Natural killer cell treated with Interleukin-12 subunit alpha and Interleukin-12 subunit beta and Interleukin-15 and Interleukin-18, amount 100 ng/mL, for 72 hours (primary cell): ENCODE data around the gene ZBTB12. TPM values are rescaled to one million over a fixed set of nuclear protein-coding genes. Genes with fewer than 3 reads are reported as not detected.
A peak's percentile ranks its signal among the peaks of the same experiment; 100 is the strongest.

Source experiments
- ATAC-seq, 2 donors: fragments of 150-1000 bp; cut with Tn5 transposase in 1 of 2; sonication (Bioruptor Pico), chemical (Tn5 transposase) in 1 of 2; 2 replicates each; pipeline ENCODE4 v1.10.0; 2021
- DNase-seq: peaks from one replicate; pipeline ENCODE4 v3.0.0; 2022; ENCODE audit warnings: low spot score
- H3K27ac Mint-ChIP-seq, 2 donors: 1 replicate in 1 of 2; 2 replicates in 1 of 2; pipeline ENCODE4 v1.8.0; 2022; ENCODE audit warnings: mixed read lengths in 2 of 2, mild to moderate bottlenecking in 1 of 2, moderate library complexity in 1 of 2
- H3K27me3 Mint-ChIP-seq, 2 donors: 1 replicate in 1 of 2; 2 replicates in 1 of 2; pipeline ENCODE4 v1.8.0; 2022; ENCODE audit warnings: mixed read lengths in 2 of 2
- H3K36me3 Mint-ChIP-seq: one replicate; pipeline ENCODE4 v1.8.0; 2022; ENCODE audit warnings: mixed read lengths
- H3K4me1 Mint-ChIP-seq, 2 donors: 1 replicate in 1 of 2; 2 replicates in 1 of 2; pipeline ENCODE4 v1.8.0; 2022; ENCODE audit warnings: low read depth in 2 of 2, mixed read lengths in 2 of 2, mild to moderate bottlenecking in 1 of 2
- H3K4me3 Mint-ChIP-seq: one replicate; pipeline ENCODE4 v1.8.0; 2022; ENCODE audit warnings: mixed read lengths
- H3K9me3 Mint-ChIP-seq: 2 replicates; pipeline ENCODE4 v1.8.0; 2022; ENCODE audit warnings: mixed read lengths
- total RNA-seq, 2 donors: library from RNA; stranded (reverse); gene quantifications; one replicate each; pipeline ENCODE4 v1.2.3, GENCODE V29; 2022

Gene ZBTB12
- total RNA-seq, 2 donors from 2014 or later: 1.4 to 2.9 TPM

DNA sequence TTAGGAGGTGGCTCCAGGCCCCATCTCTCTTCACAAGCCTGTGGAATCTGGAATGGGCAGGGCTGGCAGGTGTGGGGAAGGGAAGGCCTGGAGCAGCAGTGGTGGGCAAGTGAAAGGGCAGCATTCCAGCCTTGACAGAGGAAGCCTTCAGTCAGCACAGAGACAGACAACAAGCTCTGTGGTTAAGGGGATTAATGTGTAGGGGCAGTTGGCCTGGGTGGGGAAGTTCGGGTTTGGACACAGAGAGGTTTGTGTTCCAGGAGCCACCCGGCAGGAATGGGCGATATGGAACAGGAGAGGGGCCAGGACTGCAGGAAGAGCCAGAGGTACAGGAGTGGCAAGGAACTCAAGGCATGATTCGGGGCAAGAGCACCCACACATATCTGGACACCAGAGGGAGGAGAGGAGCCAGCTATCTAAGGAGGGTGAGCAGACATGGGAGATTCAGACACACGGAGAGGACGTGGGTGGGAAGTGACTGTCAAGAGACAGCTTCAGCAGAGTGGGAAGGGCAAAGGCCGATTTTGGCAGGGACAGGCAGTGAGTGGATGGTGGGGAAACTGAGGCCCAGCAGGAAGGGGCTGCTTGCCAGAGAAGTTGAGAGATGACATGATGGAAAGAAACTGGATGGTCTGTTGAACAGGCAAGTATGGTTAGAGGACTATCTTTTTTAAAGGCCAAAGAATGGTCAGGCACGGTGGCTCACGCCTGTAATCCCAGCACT lies 20.6 kb downstream of the ZBTB12 start:
- Mint-ChIP-seq H3K4me1 (no peaks in the 10 kb centered on the region), H3K4me3 (no peak overlapping the region), H3K9me3 (no peaks in the 10 kb centered on the region), H3K27me3 (no peaks in the 10 kb centered on the region), H3K36me3 (peaks cover 12% of the 10 kb centered on the region), H3K27ac (no peak overlapping the region)
- no peak for DNase-seq
- ATAC-seq: no peak

DNA sequence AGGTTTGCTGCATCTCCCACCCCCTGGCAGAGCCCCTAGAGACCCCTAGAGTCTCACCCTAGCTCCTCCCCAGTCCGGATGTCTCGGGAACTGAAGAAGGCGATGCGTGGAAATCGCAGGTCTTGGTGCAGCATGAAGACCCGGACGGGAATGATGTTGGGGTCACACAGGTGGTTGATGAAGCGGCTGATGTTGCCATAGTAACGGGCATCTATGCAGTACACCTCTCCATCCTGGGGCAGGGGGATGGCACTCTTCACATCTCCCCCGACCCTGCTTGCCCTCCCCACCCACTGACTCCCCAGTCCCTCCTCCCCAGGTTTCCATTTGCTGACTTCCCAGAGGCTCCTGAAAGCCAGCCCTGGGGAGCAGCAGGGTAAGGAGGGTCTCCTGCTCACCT lies 21.3 kb downstream of the ZBTB12 start:
- Mint-ChIP-seq H3K27ac (no peak overlapping the region), H3K4me1 (no peaks in the 10 kb centered on the region), H3K9me3 (no peaks in the 10 kb centered on the region), H3K4me3 (no peak overlapping the region), H3K36me3 (peaks cover 7% of the 10 kb centered on the region), H3K27me3 (no peaks in the 10 kb centered on the region)
- ATAC-seq (no peak), DNase-seq (no peak)

DNA sequence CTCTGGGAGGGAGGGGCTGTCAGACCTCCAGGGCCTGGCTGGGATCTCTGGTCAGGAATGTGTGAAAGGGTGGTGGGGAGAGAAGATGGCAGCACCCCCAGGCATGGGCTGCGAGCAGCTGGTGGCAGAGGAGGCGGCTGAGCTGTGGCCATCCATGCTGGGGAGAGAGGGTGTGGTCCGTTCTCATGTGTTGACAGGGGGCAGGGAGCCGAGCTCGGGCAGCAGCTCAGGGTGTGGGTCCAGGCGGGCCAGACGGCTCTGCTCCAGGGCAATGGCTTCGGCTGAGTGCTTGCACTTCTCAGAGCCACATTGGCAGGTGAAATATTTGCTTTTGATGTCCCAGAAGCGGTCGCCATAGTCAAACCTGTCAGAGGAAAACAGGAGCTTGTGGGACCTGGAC lies 22.0 kb downstream of the ZBTB12 start:
- no peak overlapping the region for H3K4me3 Mint-ChIP-seq
- no peaks in the 10 kb centered on the region for H3K9me3 Mint-ChIP-seq
- no peaks in the 10 kb centered on the region for H3K4me1 Mint-ChIP-seq
- DNase-seq (no peak), ATAC-seq (no peak)
- H3K27ac Mint-ChIP-seq: no peak overlapping the region
- H3K36me3 Mint-ChIP-seq: peaks cover 7% of the 10 kb centered on the region
- H3K27me3 Mint-ChIP-seq: no peaks in the 10 kb centered on the region

- Mint-ChIP-seq H3K27ac (no peak overlapping the region), H3K9me3 (no peaks in the 10 kb centered on the region), H3K27me3 (no peaks in the 10 kb centered on the region), H3K36me3 (peaks cover 7% of the 10 kb centered on the region), H3K4me1 (no peaks in the 10 kb centered on the region), H3K4me3 (no peak overlapping the region)
- DNase-seq (no peak), ATAC-seq (no peak)
These were observed 22.7 kb downstream of the ZBTB12 start for GRCh38 chr6:31879143-31879542.

DNA sequence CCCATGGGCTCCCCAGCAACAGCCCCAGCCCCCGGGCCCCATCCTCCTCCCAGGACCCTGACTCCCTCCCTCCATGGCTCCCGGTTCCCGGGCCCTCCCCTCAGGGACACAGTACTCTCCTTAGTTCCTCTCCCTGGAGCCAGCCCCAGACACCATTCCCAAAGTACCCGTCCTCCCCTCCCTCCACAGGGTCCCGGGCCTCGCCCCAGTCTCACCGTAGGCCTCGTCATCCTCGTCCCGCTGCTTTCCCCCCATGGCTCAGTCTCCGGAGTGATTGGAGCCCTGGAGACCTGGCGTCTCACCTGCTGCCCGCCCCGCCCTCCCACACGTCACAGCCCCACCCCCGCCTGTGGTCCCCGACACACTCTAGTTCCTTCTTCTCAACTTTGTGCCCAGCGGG lies 23.2 kb downstream of the ZBTB12 start, which contains the start of gene SLC44A4:
SLC44A4 (minus strand) TSS at position 272 of the 400 bp plus-strand sequence; CDS start at position 255, 17 bp downstream.
- Mint-ChIP-seq H3K4me3 (no peak within 1 kb of the TSS), H3K27me3 (no peaks in the 10 kb centered on the region), H3K27ac (no peak within 1 kb of the TSS), H3K4me1 (no peaks in the 10 kb centered on the region), H3K9me3 (no peaks in the 10 kb centered on the region), H3K36me3 (peaks cover 7% of the 10 kb centered on the region)
- DNase-seq (no peak), ATAC-seq (no peak)

DNA sequence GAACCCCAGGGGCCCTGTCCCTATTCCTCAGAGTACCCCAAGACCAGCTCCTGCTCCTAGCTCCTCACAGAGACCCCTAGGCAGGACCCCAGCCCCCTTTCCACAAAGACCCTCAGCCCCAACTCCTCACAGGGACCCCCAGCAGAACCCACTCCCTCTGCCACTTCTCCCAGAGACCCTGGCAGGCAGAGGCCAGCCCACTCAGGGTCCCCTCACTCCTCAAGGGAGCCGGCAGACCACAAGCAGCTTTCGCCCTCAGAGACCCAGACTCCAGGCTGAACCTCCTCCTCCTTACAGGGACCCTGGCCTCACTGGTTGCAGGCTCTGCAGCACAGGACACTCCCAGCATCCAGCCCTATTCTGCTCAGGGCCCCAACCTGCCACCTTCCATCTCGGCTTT lies 23.7 kb downstream of the ZBTB12 start:
- ATAC-seq (no peak), DNase-seq (no peak)
- Mint-ChIP-seq H3K27ac (no peak overlapping the region), H3K36me3 (peaks cover 7% of the 10 kb centered on the region), H3K4me1 (no peaks in the 10 kb centered on the region), H3K27me3 (no peaks in the 10 kb centered on the region), H3K9me3 (no peaks in the 10 kb centered on the region), H3K4me3 (no peak overlapping the region)

- Mint-ChIP-seq H3K27me3 (no peaks in the 10 kb centered on the region), H3K4me1 (no peaks in the 10 kb centered on the region), H3K4me3 (no peak overlapping the region), H3K27ac (no peak overlapping the region), H3K36me3 (peaks cover 7% of the 10 kb centered on the region), H3K9me3 (no peaks in the 10 kb centered on the region)
- ATAC-seq (no peak), DNase-seq (no peak)
These were observed 24.2 kb downstream of the ZBTB12 start for GRCh38 chr6:31877651-31878161.

GRCh38 chr6:31877125-31877650 lies 24.7 kb downstream of the ZBTB12 start:
- peaks cover 0 to under 1% of the 10 kb centered on the region in 2 donors for H3K27me3 Mint-ChIP-seq
- H3K4me3 Mint-ChIP-seq: no peak overlapping the region
- no peak for DNase-seq
- no peaks in the 10 kb centered on the region for H3K9me3 Mint-ChIP-seq
- peak in 1 of 2 donors; percentile 7 for ATAC-seq
- H3K27ac Mint-ChIP-seq: no peak overlapping the region
- peaks cover 7% of the 10 kb centered on the region for H3K36me3 Mint-ChIP-seq
- no peaks in the 10 kb centered on the region for H3K4me1 Mint-ChIP-seq

GRCh38 chr6:31876357-31876756 lies 25.5 kb downstream of the ZBTB12 start:
- no peak overlapping the region for H3K27ac Mint-ChIP-seq
- peaks cover 3 to 7% of the 10 kb centered on the region in 2 donors for H3K27me3 Mint-ChIP-seq
- H3K36me3 Mint-ChIP-seq: peaks cover 5% of the 10 kb centered on the region
- no peaks in the 10 kb centered on the region for H3K9me3 Mint-ChIP-seq
- no peak for DNase-seq
- no peaks in the 10 kb centered on the region for H3K4me1 Mint-ChIP-seq
- no peak overlapping the region for H3K4me3 Mint-ChIP-seq
- no peak for ATAC-seq

- Mint-ChIP-seq H3K4me1 (no peaks in the 10 kb centered on the region), H3K9me3 (no peaks in the 10 kb centered on the region), H3K4me3 (no peak overlapping the region), H3K27ac (no peak overlapping the region), H3K27me3 (peaks cover 6 to 7% of the 10 kb centered on the region in 2 donors), H3K36me3 (no peaks in the 10 kb centered on the region)
- ATAC-seq (no peak), DNase-seq (no peak)
These were observed 26.0 kb downstream of the ZBTB12 start for GRCh38 chr6:31875877-31876276.

- Mint-ChIP-seq H3K27ac (no peak overlapping the region), H3K4me3 (no peak overlapping the region), H3K4me1 (no peaks in the 10 kb centered on the region), H3K36me3 (no peaks in the 10 kb centered on the region), H3K27me3 (peaks cover 6 to 7% of the 10 kb centered on the region in 2 donors), H3K9me3 (no peaks in the 10 kb centered on the region)
- ATAC-seq (no peak), DNase-seq (no peak)
These were observed 26.9 kb downstream of the ZBTB12 start for GRCh38 chr6:31874836-31875572.

- no peaks in the 10 kb centered on the region for H3K4me1 Mint-ChIP-seq
- no peaks in the 10 kb centered on the region for H3K9me3 Mint-ChIP-seq
- no peak overlapping the region for H3K4me3 Mint-ChIP-seq
- no peaks in the 10 kb centered on the region for H3K36me3 Mint-ChIP-seq
- no peak for DNase-seq
- H3K27ac Mint-ChIP-seq: no peak overlapping the region
- H3K27me3 Mint-ChIP-seq: peaks cover 6 to 7% of the 10 kb centered on the region in 2 donors
- ATAC-seq: no peak
These were observed 27.7 kb downstream of the ZBTB12 start for GRCh38 chr6:31874084-31874670.

GRCh38 chr6:31871046-31871659 lies 30.7 kb downstream of the ZBTB12 start:
- H3K4me3 Mint-ChIP-seq: no peak overlapping the region

More at GRCh38 chr6:31871046-31871659, 30.7 kb downstream of the ZBTB12 start:
- H3K27ac Mint-ChIP-seq: no peak overlapping the region
- H3K36me3 Mint-ChIP-seq: no peaks in the 10 kb centered on the region
- DNase-seq (no peak), ATAC-seq (no peak)
- H3K4me1 Mint-ChIP-seq: no peaks in the 10 kb centered on the region
- peaks cover 6 to 7% of the 10 kb centered on the region in 2 donors for H3K27me3 Mint-ChIP-seq
- no peaks in the 10 kb centered on the region for H3K9me3 Mint-ChIP-seq
